HL-60 (cell line): ENCODE measurements around the gene CEP164.

Experiments used
- DNase-seq, 2 experiments: peaks; one replicate each; pipeline ENCODE4 v3.0.0-alpha.2; 2010 to 2020; ENCODE audit warnings: low read depth in 1 of 2, low spot score in 1 of 2
- H3K27ac ChIP-seq: fragments of 250-450 bp; sonication (Bioruptor Pico); replicated peaks from 2 replicates; pipeline ENCODE4 v1.5.1; 2020; ENCODE audit warnings: mild to moderate bottlenecking, moderate library complexity
- H3K27me3 ChIP-seq: fragments of 250-450 bp; sonication (Bioruptor Pico); 2 replicates; pipeline ENCODE4 v1.5.1; 2021; ENCODE audit warnings: mild to moderate bottlenecking, moderate library complexity; ENCODE audit not compliant: insufficient read depth, poor library complexity, severe bottlenecking
- H3K4me3 ChIP-seq: replicated peaks from 2 replicates; pipeline ENCODE4 v1.5.1; 2011; ENCODE audit warnings: mild to moderate bottlenecking, control low read depth, low read length; ENCODE audit not compliant: insufficient read depth
- CTCF ChIP-seq: IDR thresholded peaks from one replicate; pipeline ENCODE4 v1.5.1; 2011; ENCODE audit warnings: low read length, control low read depth, inconsistent platforms; ENCODE audit not compliant: insufficient read depth
- GABPA ChIP-seq: IDR thresholded peaks from 2 replicates; pipeline ENCODE4 v1.6.1; 2012; ENCODE audit warnings: low read depth
- POLR2AphosphoS5 ChIP-seq: IDR thresholded peaks from 2 replicates; pipeline ENCODE4 v1.6.1; 2012; ENCODE audit warnings: low read depth
- REST ChIP-seq: IDR thresholded peaks from 2 replicates; pipeline ENCODE4 v1.6.1; 2012; ENCODE audit warnings: low read depth; ENCODE audit not compliant: insufficient replicate concordance
- SPI1 ChIP-seq: IDR thresholded peaks from 2 replicates; pipeline ENCODE4 v1.6.1; 2012; ENCODE audit warnings: low read depth, mild to moderate bottlenecking, borderline replicate concordance

CEP164 gene

DNA sequence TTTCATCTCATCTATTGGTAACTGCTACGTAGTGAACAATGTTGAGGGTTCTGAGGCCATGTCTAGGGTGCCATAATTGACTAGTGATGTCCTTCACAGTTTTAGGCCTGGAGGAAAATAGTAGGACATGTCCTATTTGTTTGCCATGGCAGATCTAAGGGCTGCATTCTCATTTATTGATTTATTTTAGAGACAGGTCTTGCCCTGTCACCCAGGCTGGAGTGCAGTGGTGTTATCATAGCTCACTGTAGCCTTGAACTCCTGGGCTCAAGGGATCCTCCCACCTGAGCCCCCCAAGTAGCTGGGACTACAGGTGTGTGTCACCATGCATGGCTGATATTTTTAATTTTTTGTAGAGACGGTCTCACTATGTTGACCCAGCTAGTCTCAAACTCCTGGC lies 5.2 kb downstream of the CEP164 start:
- DNase-seq, result no peak
- Histone ChIP-seq H3K27me3 (no peaks in the 10 kb centered on the region), H3K27ac (no peak overlapping the region), H3K4me3 (no peak overlapping the region)
- TF ChIP-seq REST, result no peak
- no peak for TF ChIP-seq CTCF
- no peak for TF ChIP-seq SPI1
- no peak for TF ChIP-seq GABPA
- no peak for TF ChIP-seq POLR2AphosphoS5

DNA sequence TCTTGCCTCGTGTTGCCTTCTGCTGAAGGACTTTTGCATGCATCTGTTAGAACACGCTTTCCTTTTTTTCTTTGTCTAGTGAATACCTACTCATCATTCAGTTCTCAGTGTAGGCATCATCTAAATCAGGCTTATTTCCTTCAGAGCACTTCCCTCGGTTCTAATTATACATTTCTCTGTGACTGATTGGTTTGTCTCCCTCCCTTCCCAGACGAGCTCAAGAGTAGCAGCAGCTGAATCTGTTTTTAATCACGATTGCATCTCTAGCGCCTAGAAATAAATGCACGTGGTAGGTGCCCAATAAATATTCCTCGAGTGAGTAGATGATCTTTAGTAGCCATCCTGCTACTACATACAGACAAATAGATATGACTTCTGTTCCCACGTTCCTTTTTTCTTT lies 6.3 kb downstream of the CEP164 start:
- no peak for DNase-seq

GRCh38 chr11:117334896-117335295 lies 7.2 kb downstream of the CEP164 start:
- Histone ChIP-seq H3K4me3 (no peak overlapping the region), H3K27ac (no peak overlapping the region), H3K27me3 (no peaks in the 10 kb centered on the region)
- TF ChIP-seq CTCF, result no peak
- no peak for TF ChIP-seq POLR2AphosphoS5
- TF ChIP-seq GABPA, result no peak
- TF ChIP-seq SPI1, result no peak
- TF ChIP-seq REST, result no peak
- no peak for DNase-seq

More for the DNA sequence above, 6.3 kb downstream of the CEP164 start:
- TF ChIP-seq SPI1 (no peak), REST (no peak), GABPA (no peak), CTCF (no peak), POLR2AphosphoS5 (no peak)
- Histone ChIP-seq H3K27ac (no peak overlapping the region), H3K27me3 (no peaks in the 10 kb centered on the region), H3K4me3 (no peak overlapping the region)
